H1 (cell line): Measurements from ENCODE around the gene DHDDS. TPM values are rescaled to one million over a fixed set of nuclear protein-coding genes. Genes with fewer than 3 reads are reported as not detected.

Experiments used
- CTCF ChIA-PET: fragments of 300-600 bp; sonication (Branson Sonifier 250); formaldehyde crosslinking; loops from one replicate; lab custom pipeline; 2021; ENCODE audit not compliant: partially characterized antibody; lab: Charles Lee
- POLR2A ChIA-PET: fragments of 300-600 bp; sonication (Branson Sonifier 250); formaldehyde crosslinking; loops from one replicate; lab custom pipeline; 2021; ENCODE audit warnings: inconsistent platforms; ENCODE audit not compliant: partially characterized antibody; lab: Charles Lee
- DNase-seq, 2 experiments: peaks; one replicate each; pipeline versions ENCODE4 v3.0.0 to v3.0.0-alpha.2; 2010 to 2022; ENCODE audit warnings: low spot score in 2 of 2, low read depth in 1 of 2, mixed read lengths in 1 of 2
- FAIRE-seq: peaks from 2 replicates; lab custom pipeline; 2011; peaks lifted over from hg19 to GRCh38; lab: Jason Lieb, UNC
- H2AFZ ChIP-seq: 2 replicates; pipeline ENCODE4 v1.8.1; 2012; ENCODE audit warnings: low read length, inconsistent platforms
- H2AK5ac ChIP-seq: 2 replicates; pipeline ENCODE4 v1.6.1; 2013; ENCODE audit warnings: low read depth, low read length
- H2BK120ac ChIP-seq: replicated peaks from 2 replicates; pipeline ENCODE3; 2013; ENCODE audit warnings: low read depth, low read length, inconsistent platforms
- H2BK12ac ChIP-seq: 2 replicates; pipeline ENCODE4 v1.6.1; 2013; ENCODE audit warnings: low read depth, low read length
- H2BK15ac ChIP-seq: 2 replicates; pipeline ENCODE4 v1.6.1; 2013; ENCODE audit warnings: low read length
- H2BK20ac ChIP-seq: 2 replicates; pipeline ENCODE4 v1.6.1; 2013; ENCODE audit warnings: low read length
- H2BK5ac ChIP-seq: 2 replicates; pipeline ENCODE4 v1.6.1; 2013; ENCODE audit warnings: low read depth, low read length
- H3K14ac ChIP-seq: 2 replicates; pipeline ENCODE4 v1.6.1; 2013; ENCODE audit warnings: inconsistent platforms; ENCODE audit not compliant: insufficient read length
- H3K18ac ChIP-seq: 2 replicates; pipeline ENCODE4 v1.6.1; 2013; ENCODE audit warnings: low read length; ENCODE audit errors: extremely low read depth
- H3K23ac ChIP-seq: 2 replicates; pipeline ENCODE4 v1.6.1; 2013; ENCODE audit warnings: inconsistent platforms; ENCODE audit not compliant: insufficient read length
- H3K23me2 ChIP-seq: 2 replicates; pipeline ENCODE4 v1.6.1; 2013; ENCODE audit warnings: low read depth, low read length
- H3K27ac ChIP-seq: 2 replicates; pipeline ENCODE4 v1.6.1; 2011; ENCODE audit warnings: low read depth, low read length, inconsistent platforms
- H3K27me3 ChIP-seq, 4 experiments: replicated peaks in 1 of 4; 1 replicate in 1 of 4; 2 replicates in 3 of 4; pipeline versions ENCODE4 v1.6.1 to v1.8.1; 2011 to 2013; ENCODE audit warnings: low read length in 3 of 4, mild to moderate bottlenecking in 3 of 4, inconsistent platforms in 2 of 4, mixed read lengths in 2 of 4, moderate library complexity in 1 of 4; ENCODE audit not compliant: control insufficient read depth in 3 of 4, insufficient read depth in 3 of 4; ENCODE audit errors: extremely low read depth in 1 of 4
- H3K36me3 ChIP-seq, 4 experiments: 2 replicates each; pipeline versions ENCODE4 v1.6.1 to v1.8.1; 2011 to 2013; ENCODE audit warnings: mild to moderate bottlenecking in 4 of 4, low read length in 3 of 4, moderate library complexity in 2 of 4, control low read depth in 1 of 4, inconsistent platforms in 1 of 4; ENCODE audit not compliant: insufficient read depth in 4 of 4, control insufficient read depth in 2 of 4
- H3K4ac ChIP-seq: replicated peaks from 2 replicates; pipeline ENCODE3; 2013; ENCODE audit warnings: low read length, low read depth, mixed read lengths, inconsistent platforms; ENCODE audit not compliant: insufficient read length
- H3K4me1 ChIP-seq, 4 experiments: replicated peaks in 1 of 4; 1 replicate in 1 of 4; 2 replicates in 3 of 4; pipeline versions ENCODE4 v1.6.1 to v1.8.1; 2011 to 2013; ENCODE audit warnings: low read length in 3 of 4, inconsistent platforms in 2 of 4, mixed read lengths in 1 of 4; ENCODE audit not compliant: insufficient read depth in 4 of 4, control insufficient read depth in 3 of 4
- H3K4me2 ChIP-seq, 2 experiments: 2 replicates each; pipeline versions ENCODE4 v1.6.1 to v1.8.1; 2011 to 2013; ENCODE audit warnings: low read depth in 2 of 2, low read length in 2 of 2, control low read depth in 1 of 2, inconsistent platforms in 1 of 2, mild to moderate bottlenecking in 1 of 2; ENCODE audit not compliant: insufficient read depth in 1 of 2
- H3K4me3 ChIP-seq, 4 experiments: fragments of 200-600, 300-600 bp in 1 of 4; sonication (generic), shearing (Covaris generic), sonication (Bioruptor Twin) in 1 of 4; 2 replicates each; pipeline versions ENCODE4 v1.5.1 to v1.8.1; 2011 to 2016; ENCODE audit warnings: low read length in 4 of 4, low read depth in 3 of 4, control low read depth in 2 of 4, inconsistent platforms in 2 of 4, mild to moderate bottlenecking in 2 of 4, mixed read lengths in 1 of 4, moderate library complexity in 1 of 4; ENCODE audit not compliant: insufficient read depth in 2 of 4; ENCODE audit errors: extremely low read depth in 1 of 4
- H3K56ac ChIP-seq: replicated peaks from 2 replicates; pipeline ENCODE3; 2013; ENCODE audit warnings: low read depth, mild to moderate bottlenecking, mixed read lengths, low read length, inconsistent platforms; ENCODE audit not compliant: insufficient read length
- H3K79me1 ChIP-seq: 2 replicates; pipeline ENCODE4 v1.6.1; 2013; ENCODE audit warnings: low read depth, low read length, control low read depth
- H3K79me2 ChIP-seq, 2 experiments: 2 replicates each; pipeline versions ENCODE4 v1.6.1 to v1.8.1; 2012 to 2013; ENCODE audit warnings: low read length in 2 of 2, mild to moderate bottlenecking in 2 of 2, inconsistent platforms in 1 of 2; ENCODE audit not compliant: insufficient read depth in 2 of 2, control insufficient read depth in 1 of 2
- H3K9ac ChIP-seq, 4 experiments: replicated peaks in 1 of 4; 1 replicate in 1 of 4; 2 replicates in 3 of 4; pipeline versions ENCODE4 v1.6.1 to v1.8.1; 2011 to 2013; ENCODE audit warnings: low read depth in 3 of 4, low read length in 3 of 4, control low read depth in 2 of 4, mild to moderate bottlenecking in 2 of 4, moderate library complexity in 2 of 4, inconsistent platforms in 1 of 4; ENCODE audit errors: extremely low read depth in 1 of 4
- H3K9me3 ChIP-seq, 2 experiments: 2 replicates each; pipeline versions ENCODE4 v1.6.1 to v1.8.1; 2012 to 2013; ENCODE audit warnings: mild to moderate bottlenecking in 2 of 2, moderate library complexity in 2 of 2, control low read depth in 1 of 2, inconsistent platforms in 1 of 2, low read depth in 1 of 2, low read length in 1 of 2, mixed read lengths in 1 of 2; ENCODE audit not compliant: insufficient read depth in 2 of 2
- H4K20me1 ChIP-seq, 2 experiments: replicated peaks in 1 of 2; 2 replicates each; pipeline versions ENCODE3 to v1.8.1; 2011 to 2013; ENCODE audit warnings: inconsistent platforms in 2 of 2, low read length in 2 of 2, mild to moderate bottlenecking in 1 of 2; ENCODE audit not compliant: insufficient read depth in 2 of 2, control insufficient read depth in 1 of 2
- H4K5ac ChIP-seq: 2 replicates; pipeline ENCODE4 v1.6.1; 2013; ENCODE audit warnings: low read length, low read depth, mixed read lengths, inconsistent platforms; ENCODE audit not compliant: insufficient read length
- H4K8ac ChIP-seq: 2 replicates; pipeline ENCODE4 v1.8.0; 2013; ENCODE audit warnings: mild to moderate bottlenecking, moderate library complexity, low read length, inconsistent platforms; ENCODE audit not compliant: insufficient read depth; ENCODE audit errors: extremely low read depth
- H4K91ac ChIP-seq: replicated peaks from 2 replicates; pipeline ENCODE3; 2013; ENCODE audit warnings: low read length, mixed read lengths, inconsistent platforms; ENCODE audit not compliant: insufficient read length
- CHD1 ChIP-seq: IDR thresholded peaks from 2 replicates; pipeline ENCODE4 v1.6.1; 2012; ENCODE audit warnings: low read depth, low read length, improper control_type of control experiment
- CHD2 ChIP-seq: IDR thresholded peaks from 2 replicates; pipeline ENCODE4 v1.6.1; 2012; ENCODE audit warnings: low read length, improper control_type of control experiment
- CREB1 ChIP-seq: IDR thresholded peaks from 2 replicates; pipeline ENCODE4 v1.6.1; 2012; ENCODE audit warnings: inconsistent platforms
- GABPA ChIP-seq: IDR thresholded peaks from 2 replicates; pipeline ENCODE4 v1.6.1; 2011; ENCODE audit warnings: mild to moderate bottlenecking, low read length, moderate library complexity, borderline replicate concordance; ENCODE audit not compliant: insufficient read depth
- HDAC6 ChIP-seq: IDR thresholded peaks from one replicate; pipeline ENCODE4 v1.7.1; 2012; ENCODE audit warnings: low read depth, mild to moderate bottlenecking, inconsistent platforms, low read length, moderate library complexity
- JUN ChIP-seq: IDR thresholded peaks from 2 replicates; pipeline ENCODE4 v1.6.1; 2011; ENCODE audit warnings: low read depth, mild to moderate bottlenecking, improper control_type of control experiment, low read length
- MAFK ChIP-seq: IDR thresholded peaks from 2 replicates; pipeline ENCODE4 v1.6.1; 2012; ENCODE audit warnings: low read depth, mild to moderate bottlenecking, improper control_type of control experiment, low read length
- NANOG ChIP-seq: IDR thresholded peaks from 2 replicates; pipeline ENCODE4 v1.6.1; 2011; ENCODE audit warnings: low read length, low read depth, mild to moderate bottlenecking, inconsistent platforms; ENCODE audit not compliant: insufficient read depth, poor library complexity, severe bottlenecking
- RAD21 ChIP-seq, 2 experiments: IDR thresholded peaks in 1 of 2; conservative IDR thresholded peaks in 1 of 2; 2 replicates each; pipeline ENCODE4 v1.6.1; 2011; ENCODE audit warnings: low read depth in 2 of 2, low read length in 2 of 2, improper control_type of control experiment in 1 of 2, inconsistent platforms in 1 of 2, mild to moderate bottlenecking in 1 of 2, moderate library complexity in 1 of 2
- RBBP5 ChIP-seq: IDR thresholded peaks from 2 replicates; pipeline ENCODE4 v1.7.1; 2012; ENCODE audit warnings: low read depth, mild to moderate bottlenecking, inconsistent platforms, low read length, moderate library complexity, borderline replicate concordance
- TEAD4 ChIP-seq: IDR thresholded peaks from 2 replicates; pipeline ENCODE4 v1.6.1; 2012; ENCODE audit warnings: low read depth, low read length, inconsistent platforms, mixed read lengths
- WGBS, 2 experiments: shearing (Covaris generic) in 1 of 2; methylation state at CpG; one replicate each; pipeline versions ENCODE4 v1.1.6 to v1.1.7; 2013 to 2015; ENCODE audit warnings: low lambda C conversion rate in 2 of 2, mixed read lengths in 2 of 2, inconsistent platforms in 1 of 2, low coverage in 1 of 2, missing lambda C conversion rate in 1 of 2; ENCODE audit not compliant: insufficient replicate concordance in 2 of 2, insufficient coverage in 1 of 2, insufficient read length in 1 of 2; ENCODE audit errors: extremely low coverage in 1 of 2, missing lambda C conversion rate in 1 of 2; 5-methylcytosine and 5-hydroxymethylcytosine counted together
- polyA plus RNA-seq, 7 experiments: library from polyadenylated mRNA; depleted of rRNA in 3 of 7; stranded (reverse) in 5 of 7; unstranded in 2 of 7; fragments of >200 nt in 5 of 7; fragments of 200-250 nt in 2 of 7; gene quantifications; 1 replicate in 5 of 7; 2 replicates in 1 of 7; 4 replicates in 1 of 7; pipeline versions ENCODE4 v1.2.1 to v1.2.3, GENCODE V29; 2011 to 2013; ENCODE audit warnings: missing spikeins in 2 of 7, mixed read lengths in 2 of 7
- total RNA-seq: library from RNA; stranded (reverse); fragmentation: NEBNext Ultra II Directional; extraction: Animal tissue kit (Norgen Biotek cat#: 25700); gene quantifications from 2 replicates; pipeline ENCODE4 v1.2.1, GENCODE V29; 2021

DHDDS gene
- total and polyA plus RNA-seq, 2 of the 8 experiments (the other 6 are each of a cell fraction or from before 2014, with no cell fraction given): 28.3 to 44.6 TPM

- peak overlapping the region; percentile 70 for H4K5ac ChIP-seq
- peak overlapping the region in 3 of 4 experiments; percentile 73 to 81 (median 76); a peak in 6 of 7 replicates for H3K9ac ChIP-seq
- CTCF ChIA-PET: interaction anchor here (0.7 to 3.2 kb wide), 7 partner anchors 11 to 162 kb away, joined by 3 to 22 read pairs (median 3); no protein-coding TSS in a partner anchor
- TF ChIP-seq RAD21 (IDR thresholded peaks at IDR 0.05 in 1 of 2, conservative IDR thresholded peaks at IDR 0.05 in 1 of 2; ENCODE audit: low read depth in 2 of 2, low read length in 2 of 2) (no peak), TEAD4 (peak; percentile 14; the same call in 1 of the 2 replicates), RBBP5 (0 out of 2 replicates have a peak, but pooled peaks have one; percentile 11), NANOG (no peak), CREB1 (no peak), HDAC6 (no peak), MAFK (no peak), JUN (0 out of 2 replicates have a peak, but pooled peaks have one; percentile 59), GABPA (no peak), CHD1 (no peak), CHD2 (peak; percentile 51)
These were observed 22.8 kb upstream of the DHDDS start for GRCh38 chr1:26409191-26409807.

More at GRCh38 chr1:26409191-26409807, 22.8 kb upstream of the DHDDS start:
- Histone ChIP-seq H2BK20ac (peak overlapping the region; percentile 96), H3K36me3 (peaks cover 2 to 32% (median 10%) of the 10 kb centered on the region in 4 experiments; a peak in 6 of 8 replicates), H3K14ac (no peak overlapping the region), H2BK12ac (peak overlapping the region; percentile 97), H3K27me3 (no peaks in the 10 kb centered on the region), H3K4ac (peak overlapping the region; percentile 91), H3K56ac (peak overlapping the region; percentile 38), H3K27ac (peak overlapping the region; percentile 90), H2AFZ (no peak overlapping the region), H4K8ac (peak overlapping the region; percentile 91; the same call in 1 of the 2 replicates), H2AK5ac (peak overlapping the region; percentile 68), H2BK120ac (peak overlapping the region; percentile 93), H3K79me1 (no peaks in the 10 kb centered on the region; the same call in 1 of the 2 replicates), H3K23me2 (peaks cover 26% of the 10 kb centered on the region), H3K9me3 (no peaks in the 10 kb centered on the region), H4K91ac (peak overlapping the region; percentile 88), H2BK15ac (peak overlapping the region; percentile 48), H3K18ac (peak overlapping the region; percentile 98), H3K4me3 (peak overlapping the region; percentile 41 to 78 (median 60); a peak in 7 of 8 replicates), H3K79me2 (peaks cover 10 to 36% of the 10 kb centered on the region in 2 experiments; a peak in 3 of 4 replicates), H3K4me1 (peaks cover 0 to 20% (median 6%) of the 10 kb centered on the region in 4 experiments; a peak in 6 of 7 replicates), H2BK5ac (peak overlapping the region; percentile 99), H4K20me1 (peaks cover 0 to 2% of the 10 kb centered on the region in 2 experiments), H3K23ac (no peak overlapping the region), H3K4me2 (peak overlapping the region; percentile 92 to 96)
- 4% methylated on average over 16 of the region's 16 CpGs; no CpG with 5 or more reads in 1 of the 2 experiments for WGBS, 2 experiments
- FAIRE-seq (peak; percentile 65), DNase-seq (peak in 1 of 2 experiments; percentile 81)
- POLR2A ChIA-PET: interaction anchor here (0.7 to 8.6 kb wide), 28 partner anchors 10 to 482 kb away, joined by 3 to 166 read pairs (median 6); partner anchors contain the start of genes CD52, DHDDS and HMGN2
